Measurements from ENCODE around the gene ANKRD12. TPM values are rescaled to one million over a fixed set of nuclear protein-coding genes. Genes with fewer than 3 reads are reported as not detected.

ANKRD12 gene
- total and polyA plus RNA-seq, 2 experiments from 2014 or later: 23.9 to 92.4 TPM

- H3K79me2 ChIP-seq (replicated peaks; ENCODE audit: insufficient read depth): peaks cover 96% of the 10 kb centered on the region
- no peaks in the 10 kb centered on the region for H3K36me3 ChIP-seq (ENCODE audit: insufficient read depth)
- H3K4me1 ChIP-seq (ENCODE audit: insufficient read depth): no peaks in the 10 kb centered on the region
- TF ChIP-seq POLR2AphosphoS5 (IDR thresholded peaks at IDR 0.05; ENCODE audit: low read depth) (no peak), NANOG (IDR thresholded peaks at IDR 0.05; ENCODE audit: borderline replicate concordance) (no peak), EZH2 (IDR thresholded peaks at IDR 0.05; ENCODE audit: low read depth, unreplicated experiment) (no peak), ETS1 (IDR thresholded peaks at IDR 0.05) (no peak), CREB1 (CRISPR knock-in tag; IDR thresholded peaks at IDR 0.05; ENCODE audit: low read depth) (no peak), ZNF331 (CRISPR knock-in tag; IDR thresholded peaks at IDR 0.05; ENCODE audit: low read depth) (no peak), ZNF462 (CRISPR knock-in tag; IDR thresholded peaks at IDR 0.05) (no peak), ZNF114 (CRISPR knock-in tag; IDR thresholded peaks at IDR 0.05) (no peak), CTCF (conservative IDR thresholded peaks at IDR 0.05; ENCODE audit: low read depth in 2 of 2) (no peak), JUNB (IDR thresholded peaks at IDR 0.05; ENCODE audit: unreplicated experiment) (no peak), STAT1 (IDR thresholded peaks at IDR 0.05; ENCODE audit: unreplicated experiment) (no peak), REST (IDR thresholded peaks at IDR 0.05; ENCODE audit: unreplicated experiment) (no peak), EZH2phosphoT487 (IDR thresholded peaks at IDR 0.05; ENCODE audit: unreplicated experiment) (no peak)
- Mint-ChIP-seq H3K9me3 (no peaks in the 10 kb centered on the region), H3K27ac (no peak overlapping the region), H3K4me1 (peaks cover 6% of the 10 kb centered on the region), H3K4me3 (no peak overlapping the region), H3K36me3 (ENCODE audit: low read depth) (no peaks in the 10 kb centered on the region), H3K27me3 (ENCODE audit: insufficient read depth, low read depth, poor library complexity) (peaks cover 5% of the 10 kb centered on the region)
- no peaks in the 10 kb centered on the region for H3K9me2 ChIP-seq (ENCODE audit: insufficient read depth)
- no peak overlapping the region for H3K27ac ChIP-seq (ENCODE audit: low read depth)
- H3K4me3 ChIP-seq: no peak overlapping the region
- no peak overlapping the region for H2AFZ ChIP-seq
- H4K20me1 ChIP-seq (replicated peaks; ENCODE audit: insufficient read depth): peaks cover 11% of the 10 kb centered on the region; the same call in 1 of the 2 replicates
- DNase-seq (ENCODE audit: low spot score) (no peak), ATAC-seq (no peak)
- H3K27me3 ChIP-seq (ENCODE audit: insufficient read depth): no peaks in the 10 kb centered on the region
- no peak overlapping the region for H3K4me2 ChIP-seq
- H3F3A ChIP-seq (replicated peaks; ENCODE audit: low read depth): no peaks in the 10 kb centered on the region
These were observed 16.7 kb downstream of the ANKRD12 start for GRCh38 chr18:9153256-9153655.
